MCF 10A (cell line): Measurements from ENCODE around the gene FGR. TPM values are rescaled to one million over a fixed set of nuclear protein-coding genes. Genes with fewer than 3 reads are reported as not detected.

ENCODE experiments used
- BruUV-seq: library from RNA; stranded (reverse); fragments of 400-500 nt; replicated peaks from 2 replicates; lab custom pipeline; 2021; lab: Mats Ljungman, UMichigan
- CTCF ChIA-PET: fragments of 300-600 bp; sonication (Branson Sonifier 250); formaldehyde crosslinking; extraction: SDS; loops from one replicate; lab custom pipeline; 2021; ENCODE audit warnings: antibody characterized with exemption, inconsistent platforms; lab: Yijun Ruan, JAX
- POLR2A ChIA-PET: fragments of 300-600, 350-650 bp; sonication (Branson Sonifier 250); formaldehyde crosslinking; extraction: SDS; loops from one replicate; lab custom pipeline; 2020; ENCODE audit warnings: antibody characterized with exemption, inconsistent platforms; lab: Yijun Ruan, JAX
- DNase-seq: peaks from one replicate; pipeline ENCODE4 v3.0.0-alpha.2; 2018; ENCODE audit not compliant: unreplicated experiment
- H3K27ac Mint-ChIP-seq: one replicate; pipeline ENCODE4 v1.8.0; 2022; ENCODE audit warnings: mild to moderate bottlenecking, low read depth, mixed read lengths; ENCODE audit not compliant: unreplicated experiment
- H3K27me3 Mint-ChIP-seq: one replicate; pipeline ENCODE4 v1.8.0; 2022; ENCODE audit warnings: mixed read lengths; ENCODE audit not compliant: insufficient read depth, unreplicated experiment
- H3K36me3 Mint-ChIP-seq: one replicate; pipeline ENCODE4 v1.8.0; 2022; ENCODE audit warnings: mild to moderate bottlenecking, moderate library complexity, mixed read lengths; ENCODE audit not compliant: insufficient read depth, unreplicated experiment
- H3K4me1 Mint-ChIP-seq: one replicate; pipeline ENCODE4 v1.8.0; 2022; ENCODE audit warnings: mixed read lengths; ENCODE audit not compliant: insufficient read depth, unreplicated experiment
- H3K4me3 Mint-ChIP-seq: one replicate; pipeline ENCODE4 v1.8.0; 2022; ENCODE audit warnings: mild to moderate bottlenecking, moderate library complexity, mixed read lengths; ENCODE audit not compliant: unreplicated experiment
- H3K9me3 Mint-ChIP-seq: one replicate; pipeline ENCODE4 v1.8.0; 2022; ENCODE audit warnings: mixed read lengths; ENCODE audit not compliant: unreplicated experiment
- intact Hi-C: fragments of 100-400 bp; cut with micrococcal nuclease; formaldehyde crosslinking; loops from 2 replicates; pipeline ENCODE4 v1.14.1; 2022
- total RNA-seq: library from RNA; stranded (reverse); gene quantifications from 2 replicates; pipeline ENCODE4 v1.2.3, GENCODE V29; 2022
- TF ChIP-seq, protein P1 (sequence below): fragments of 200-600 bp; IDR thresholded peaks from one replicate; pipeline ENCODE4 v1.8.0; 2022; ENCODE audit warnings: antibody characterized with exemption, mild to moderate bottlenecking; ENCODE audit not compliant: unreplicated experiment

The FGR gene
- total RNA-seq, 1 experiment from 2014 or later, result not detected

DNA sequence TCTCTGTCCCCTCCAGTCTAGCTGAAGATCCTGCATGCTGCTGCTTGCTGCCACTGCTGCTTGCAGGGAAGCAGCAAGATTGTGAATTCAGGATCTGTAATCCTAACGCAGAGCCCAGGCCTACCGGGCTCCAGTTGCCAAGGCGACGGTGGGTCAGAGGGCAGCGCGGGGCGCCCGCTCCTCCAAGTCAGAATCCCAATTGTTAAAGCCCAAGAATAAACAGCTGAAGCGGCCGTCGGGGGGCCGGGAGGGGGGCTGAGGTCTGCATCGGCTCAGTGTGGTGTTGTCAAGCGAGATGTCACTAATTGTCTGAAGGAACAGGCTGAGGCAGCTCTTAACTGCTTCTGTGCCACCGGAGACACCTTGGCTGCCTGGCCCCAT lies 67.8 kb downstream of the FGR start:
- no peaks in the 10 kb centered on the region for H3K36me3 Mint-ChIP-seq
- peaks cover 40% of the 10 kb centered on the region for H3K4me1 Mint-ChIP-seq
- no peaks in the 10 kb centered on the region for H3K27me3 Mint-ChIP-seq
- BruUV-seq, result no TSS peak
- intact Hi-C loops, result no loop called here
- no peak overlapping the region for H3K27ac Mint-ChIP-seq
- TF ChIP-seq, protein P1, sequence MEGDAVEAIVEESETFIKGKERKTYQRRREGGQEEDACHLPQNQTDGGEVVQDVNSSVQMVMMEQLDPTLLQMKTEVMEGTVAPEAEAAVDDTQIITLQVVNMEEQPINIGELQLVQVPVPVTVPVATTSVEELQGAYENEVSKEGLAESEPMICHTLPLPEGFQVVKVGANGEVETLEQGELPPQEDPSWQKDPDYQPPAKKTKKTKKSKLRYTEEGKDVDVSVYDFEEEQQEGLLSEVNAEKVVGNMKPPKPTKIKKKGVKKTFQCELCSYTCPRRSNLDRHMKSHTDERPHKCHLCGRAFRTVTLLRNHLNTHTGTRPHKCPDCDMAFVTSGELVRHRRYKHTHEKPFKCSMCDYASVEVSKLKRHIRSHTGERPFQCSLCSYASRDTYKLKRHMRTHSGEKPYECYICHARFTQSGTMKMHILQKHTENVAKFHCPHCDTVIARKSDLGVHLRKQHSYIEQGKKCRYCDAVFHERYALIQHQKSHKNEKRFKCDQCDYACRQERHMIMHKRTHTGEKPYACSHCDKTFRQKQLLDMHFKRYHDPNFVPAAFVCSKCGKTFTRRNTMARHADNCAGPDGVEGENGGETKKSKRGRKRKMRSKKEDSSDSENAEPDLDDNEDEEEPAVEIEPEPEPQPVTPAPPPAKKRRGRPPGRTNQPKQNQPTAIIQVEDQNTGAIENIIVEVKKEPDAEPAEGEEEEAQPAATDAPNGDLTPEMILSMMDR, result no peak
- DNase-seq, result no peak
- POLR2A ChIA-PET, result interaction anchor here (2.0 to 5.0 kb wide), 3 partner anchors 9 to 28 kb away, joined by 8 to 53 read pairs (median 9); no protein-coding TSS in a partner anchor
- CTCF ChIA-PET, result interaction anchor here (1.1 to 5.2 kb wide), 6 partner anchors 11 to 39 kb away, joined by 4 to 53 read pairs (median 10); partner anchors contain the start of gene AHDC1
- H3K4me3 Mint-ChIP-seq, result no peak overlapping the region
- H3K9me3 Mint-ChIP-seq, result no peaks in the 10 kb centered on the region

- CTCF ChIA-PET, result interaction anchor here (0.6 to 5.2 kb wide), 3 partner anchors 10 to 94 kb away, joined by 3 to 53 read pairs (median 20); partner anchors contain the start of gene AHDC1
These were observed 68.4 kb downstream of the FGR start for GRCh38 chr1:27566462-27567145.

GRCh38 chr1:27564710-27565649 lies 70.0 kb downstream of the FGR start:
- Mint-ChIP-seq H3K27me3 (no peaks in the 10 kb centered on the region), H3K4me3 (no peak overlapping the region), H3K9me3 (no peaks in the 10 kb centered on the region), H3K27ac (no peak overlapping the region), H3K4me1 (peaks cover 41% of the 10 kb centered on the region), H3K36me3 (no peaks in the 10 kb centered on the region)
- DNase-seq, result no peak
- ChIA-PET POLR2A (interaction anchor here (1.0 kb wide), 1 partner anchor 99 kb away, joined by 3 read pairs; no protein-coding TSS in a partner anchor), CTCF (interaction anchor here (0.8 to 5.2 kb wide), 4 partner anchors 8 to 79 kb away, joined by 3 to 53 read pairs (median 3); no protein-coding TSS in a partner anchor)
- TF ChIP-seq, protein P1, result no peak
- no TSS peak for BruUV-seq
- intact Hi-C loops, result no loop called here

More at GRCh38 chr1:27566462-27567145, 68.4 kb downstream of the FGR start:
- intact Hi-C loops, result no loop called here
- Mint-ChIP-seq H3K36me3 (no peaks in the 10 kb centered on the region), H3K4me3 (no peak overlapping the region), H3K4me1 (peaks cover 42% of the 10 kb centered on the region), H3K27ac (peak overlapping the region; percentile 53), H3K9me3 (no peaks in the 10 kb centered on the region), H3K27me3 (no peaks in the 10 kb centered on the region)
- DNase-seq, result no peak
- POLR2A ChIA-PET, result interaction anchor here (2.0 to 5.0 kb wide), 2 partner anchors 9 to 24 kb away, joined by 9 to 53 read pairs; no protein-coding TSS in a partner anchor
- BruUV-seq, result no TSS peak
- TF ChIP-seq, protein P1, result no peak
